ENCODE results near the gene SELENOS. TPM values are rescaled to one million over a fixed set of nuclear protein-coding genes. Genes with fewer than 3 reads are reported as not detected.
A peak's percentile ranks its signal among the peaks of the same experiment; 100 is the strongest.

Gene SELENOS
- total RNA-seq, 4 donors from 2014 or later, result 14.0 to 119 (median 103) TPM

DNA sequence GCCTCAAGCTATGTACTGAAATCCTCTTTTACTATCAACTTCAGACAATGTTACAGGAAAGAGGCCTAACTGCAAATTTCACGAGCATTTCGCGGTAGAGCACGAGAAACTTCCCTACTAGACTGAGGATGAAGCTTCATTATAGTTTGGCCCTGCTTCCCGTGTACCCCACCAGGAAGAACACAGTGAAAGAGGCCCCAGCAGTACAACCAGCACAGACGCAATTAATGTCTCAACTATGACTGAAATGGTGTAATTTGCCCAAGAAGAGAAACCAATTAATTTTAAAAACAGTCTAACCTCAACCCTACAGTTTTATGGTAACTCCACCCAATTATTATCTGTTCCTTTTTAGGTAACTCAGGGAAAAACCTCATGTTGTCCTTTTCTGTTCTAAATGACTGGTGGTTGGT lies 37.6 kb downstream of the SELENOS start:
- TF ChIP-seq POLR2A (IDR thresholded peaks at IDR 0.05), result no peak
- TF ChIP-seq CTCF (IDR thresholded peaks at IDR 0.05), result no peak
- Histone ChIP-seq H3K27ac (peak overlapping the region in 3 of 4 donors; percentile 3 to 51 (median 40)), H3K4me3 (peak overlapping the region in 1 of 4 donors; percentile 18), H3K9me3 (no peaks in the 10 kb centered on the region), H3K27me3 (no peaks in the 10 kb centered on the region), H3K36me3 (no peaks in the 10 kb centered on the region), H3K4me1 (peaks cover 0 to 41% (median 5%) of the 10 kb centered on the region in 4 donors)
- no peak for DNase-seq

- TF ChIP-seq POLR2A (IDR thresholded peaks at IDR 0.05) (no peak), CTCF (IDR thresholded peaks at IDR 0.05) (no peak)
- Histone ChIP-seq H3K9me3 (no peaks in the 10 kb centered on the region), H3K36me3 (no peaks in the 10 kb centered on the region), H3K4me3 (no peak overlapping the region), H3K4me1 (peaks cover 0 to 23% (median 5%) of the 10 kb centered on the region in 4 donors), H3K27ac (no peak overlapping the region), H3K27me3 (no peaks in the 10 kb centered on the region)
- DNase-seq, result no peak
These were observed 40.0 kb downstream of the SELENOS start for GRCh38 chr15:101237251-101237650.

DNA sequence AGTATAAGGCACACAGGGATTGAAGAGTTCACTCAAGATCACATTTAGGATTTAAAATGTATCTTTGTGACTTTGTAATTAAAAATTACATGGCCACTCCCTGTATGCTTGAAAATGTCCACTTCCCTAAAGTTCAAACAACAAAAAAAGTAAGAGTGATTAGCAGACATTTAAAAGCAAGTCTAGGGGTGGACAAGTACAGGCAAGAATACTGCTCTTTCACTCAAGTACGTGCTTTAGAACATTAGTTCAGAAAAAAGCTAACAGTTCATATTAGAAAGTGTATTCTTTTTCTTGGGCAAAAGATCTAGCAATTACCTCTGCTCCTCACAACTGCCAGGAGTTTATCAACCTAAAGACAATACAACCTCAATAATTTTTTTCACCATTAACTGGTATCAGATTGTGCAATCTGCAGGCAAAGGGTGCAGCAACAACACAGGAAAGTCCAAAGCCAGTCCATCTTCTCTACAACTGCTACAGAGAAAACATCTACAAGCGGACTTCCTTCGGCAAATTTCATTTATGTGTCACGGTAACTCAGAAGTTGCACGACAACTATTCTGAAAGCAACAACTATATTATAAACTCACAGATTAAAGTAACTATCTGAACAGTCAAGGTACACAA lies 43.5 kb downstream of the SELENOS start:
- TF ChIP-seq POLR2A (IDR thresholded peaks at IDR 0.05) (no peak), CTCF (IDR thresholded peaks at IDR 0.05) (no peak)
- Histone ChIP-seq H3K4me3 (no peak overlapping the region), H3K27me3 (no peaks in the 10 kb centered on the region), H3K36me3 (no peaks in the 10 kb centered on the region), H3K27ac (no peak overlapping the region), H3K9me3 (no peaks in the 10 kb centered on the region), H3K4me1 (peaks cover 0 to 5% (median 0%) of the 10 kb centered on the region in 4 donors)
- DNase-seq, result no peak

DNA sequence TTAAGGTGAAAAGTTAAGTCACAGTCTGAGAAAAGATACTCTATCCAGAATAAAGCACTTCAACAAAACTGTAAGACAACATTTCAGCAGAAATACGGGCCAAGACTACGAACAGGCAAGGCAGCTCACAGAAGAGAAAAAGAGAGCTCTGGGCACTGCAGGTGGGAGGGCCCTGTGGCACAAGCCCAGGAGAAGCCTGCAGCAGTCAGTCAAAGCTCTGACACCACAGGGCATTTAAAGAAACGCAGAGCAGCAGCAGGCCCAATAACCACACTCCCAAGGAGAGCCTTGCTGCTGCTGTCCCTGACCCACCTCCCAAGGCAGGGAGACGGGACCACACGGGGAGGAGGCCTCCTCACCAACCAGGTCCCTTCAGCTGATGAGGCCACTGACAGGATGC lies 44.6 kb downstream of the SELENOS start:
- H3K27me3 ChIP-seq, result no peaks in the 10 kb centered on the region
- no peak for DNase-seq
- H3K36me3 ChIP-seq, result no peaks in the 10 kb centered on the region
- H3K27ac ChIP-seq, result no peak overlapping the region
- H3K4me1 ChIP-seq, result peaks cover 0 to 5% (median 0%) of the 10 kb centered on the region in 4 donors
- no peak overlapping the region for H3K4me3 ChIP-seq
- TF ChIP-seq CTCF (IDR thresholded peaks at IDR 0.05) (no peak), POLR2A (IDR thresholded peaks at IDR 0.05) (no peak)
- peaks cover 0 to 4% (median 0%) of the 10 kb centered on the region in 4 donors for H3K9me3 ChIP-seq

DNA sequence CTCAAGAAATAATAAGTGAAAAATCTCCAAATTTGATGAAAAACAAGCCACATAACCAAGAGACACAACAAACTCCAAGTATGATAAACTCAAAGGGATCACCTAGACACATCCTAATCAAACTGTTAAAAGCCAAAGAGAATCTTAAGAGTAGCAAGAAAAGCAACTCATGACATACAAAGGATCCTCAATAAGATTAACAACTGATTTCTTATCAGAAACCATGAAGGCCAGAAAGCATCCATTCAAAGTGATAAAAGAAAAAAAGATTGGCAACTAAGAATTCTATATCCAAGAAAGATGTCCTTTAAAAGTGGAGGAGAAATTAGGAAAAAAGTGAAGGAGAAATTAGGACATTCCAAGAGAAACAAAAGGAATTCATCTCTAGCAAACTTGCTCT lies 49.0 kb downstream of the SELENOS start:
- no peak overlapping the region for H3K4me3 ChIP-seq
- DNase-seq, result no peak

More for the DNA sequence above, 49.0 kb downstream of the SELENOS start:
- H3K36me3 ChIP-seq, result no peaks in the 10 kb centered on the region
- TF ChIP-seq POLR2A (IDR thresholded peaks at IDR 0.05) (no peak), CTCF (IDR thresholded peaks at IDR 0.05) (no peak)
- H3K4me1 ChIP-seq, result peaks cover 0 to 5% (median 0%) of the 10 kb centered on the region in 4 donors
- H3K27ac ChIP-seq, result no peak overlapping the region
- H3K9me3 ChIP-seq, result peaks cover 0 to 4% (median 0%) of the 10 kb centered on the region in 4 donors
- H3K27me3 ChIP-seq, result no peaks in the 10 kb centered on the region
